Limb (tissue), 2 donors: ENCODE data around the gene CTNNBL1.
"Not testable (repeated sequence)": the region's sequence is repeated elsewhere in the genome, so short reads cannot be mapped to it uniquely, and the experiment has no call there.

Experiments used
- DNase-seq, 2 donors: peaks; one replicate each; pipeline ENCODE4 v3.0.0-alpha.2; 2016; ENCODE audit errors: extremely low spot score in 2 of 2

CTNNBL1 gene

GRCh38 chr20:37706298-37706697, 12.5 kb downstream of the CTNNBL1 start:
- DNase-seq: no peak

DNA sequence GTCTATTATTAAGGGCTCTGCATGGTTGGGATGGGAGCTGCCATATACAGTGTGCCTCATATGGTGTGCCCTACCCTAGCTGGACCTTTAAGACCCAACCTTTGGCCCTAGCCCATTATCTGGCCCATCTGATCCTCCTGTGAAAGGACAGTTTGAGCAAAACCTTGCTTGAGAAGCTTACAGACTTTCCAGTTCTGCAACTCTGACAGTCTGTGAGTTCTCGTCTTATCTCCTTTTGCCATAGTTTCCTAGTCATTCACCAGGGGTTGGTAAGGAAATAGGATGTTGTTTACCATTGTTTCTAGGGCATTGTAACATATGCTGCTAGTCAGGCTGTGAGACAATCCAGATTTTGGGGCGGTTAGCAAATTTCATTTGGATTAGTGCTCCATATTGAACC, 17.2 kb downstream of the CTNNBL1 start:
- DNase-seq: no peak

DNA sequence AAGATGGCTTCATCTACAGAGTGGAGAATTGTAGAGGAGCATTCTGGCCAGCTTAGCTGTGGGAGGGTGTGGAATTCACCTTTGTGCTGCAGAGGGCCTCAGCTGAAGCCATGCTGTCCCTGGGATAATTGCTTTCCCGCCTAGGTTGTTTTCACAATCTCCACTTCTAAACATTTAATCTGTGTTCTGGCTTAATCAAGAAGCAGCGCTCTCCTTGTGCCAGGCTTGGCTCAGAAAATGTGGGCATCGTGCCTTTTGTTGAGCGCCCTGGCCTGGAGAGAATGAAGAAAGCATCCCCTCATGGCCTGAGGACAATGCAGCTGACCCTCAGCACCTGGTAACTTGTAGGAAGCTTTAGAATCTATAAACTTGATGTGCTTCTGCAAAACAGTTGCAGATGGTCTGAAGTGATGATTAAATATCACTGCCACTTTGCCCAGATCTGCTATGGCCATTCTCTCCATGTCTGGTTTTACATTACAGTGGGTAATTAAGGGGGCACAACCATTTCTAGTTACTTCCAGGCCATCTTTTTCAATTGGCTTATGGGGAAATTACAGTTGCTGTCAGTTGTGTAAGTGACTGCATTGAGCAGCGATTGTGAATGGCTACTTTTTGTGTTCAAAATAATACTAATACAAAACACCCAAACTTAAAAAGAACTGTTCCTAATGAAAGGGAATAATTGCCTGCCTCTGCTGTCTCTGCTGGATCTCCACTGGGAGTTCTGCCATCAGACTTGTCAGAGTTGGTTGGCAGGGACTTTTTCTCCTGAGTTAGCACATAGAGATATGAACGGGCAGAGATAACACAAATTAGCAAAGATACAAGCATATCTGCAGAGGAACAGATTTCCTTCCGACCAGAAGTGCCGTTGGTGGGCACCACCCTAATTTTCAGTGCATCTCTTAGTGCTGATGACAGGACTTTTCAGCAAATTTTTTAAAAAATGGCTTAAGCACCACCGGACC, 18.4 kb downstream of the CTNNBL1 start:
- DNase-seq: no peak

DNA sequence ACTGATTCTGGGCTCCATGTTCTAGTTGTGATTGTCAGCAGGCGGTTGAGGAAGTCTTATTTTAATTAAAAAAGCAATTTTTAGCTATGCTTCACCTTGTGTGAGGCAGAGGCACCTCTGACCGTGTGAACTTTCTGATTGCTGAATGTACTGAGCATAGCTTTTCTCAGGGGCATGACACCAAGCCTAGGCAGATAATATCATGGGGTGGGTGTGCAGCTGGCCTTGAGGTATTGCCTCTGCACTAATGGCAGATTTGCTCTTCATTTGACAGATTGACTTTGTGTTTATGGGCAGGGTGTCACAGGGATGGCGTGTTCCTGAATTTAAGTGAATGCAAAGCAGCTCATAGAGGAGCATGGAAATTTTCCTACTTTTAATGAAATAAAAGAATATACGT, 19.6 kb downstream of the CTNNBL1 start:
- no peak for DNase-seq

GRCh38 chr20:37714978-37715672, 21.3 kb downstream of the CTNNBL1 start:
- DNase-seq: no peak

GRCh38 chr20:37721751-37722150, 27.9 kb downstream of the CTNNBL1 start:
- no peak for DNase-seq

GRCh38 chr20:37722312-37722711, 28.5 kb downstream of the CTNNBL1 start:
- DNase-seq: not testable (repeated sequence)

GRCh38 chr20:37723668-37724067, 29.8 kb downstream of the CTNNBL1 start:
- no peak for DNase-seq

- DNase-seq: no peak
Observed at GRCh38 chr20:37725165-37725564, 31.3 kb downstream of the CTNNBL1 start.

GRCh38 chr20:37725855-37726254, 32.0 kb downstream of the CTNNBL1 start:
- DNase-seq: no peak

GRCh38 chr20:37726321-37726720, 32.5 kb downstream of the CTNNBL1 start:
- no peak for DNase-seq

DNA sequence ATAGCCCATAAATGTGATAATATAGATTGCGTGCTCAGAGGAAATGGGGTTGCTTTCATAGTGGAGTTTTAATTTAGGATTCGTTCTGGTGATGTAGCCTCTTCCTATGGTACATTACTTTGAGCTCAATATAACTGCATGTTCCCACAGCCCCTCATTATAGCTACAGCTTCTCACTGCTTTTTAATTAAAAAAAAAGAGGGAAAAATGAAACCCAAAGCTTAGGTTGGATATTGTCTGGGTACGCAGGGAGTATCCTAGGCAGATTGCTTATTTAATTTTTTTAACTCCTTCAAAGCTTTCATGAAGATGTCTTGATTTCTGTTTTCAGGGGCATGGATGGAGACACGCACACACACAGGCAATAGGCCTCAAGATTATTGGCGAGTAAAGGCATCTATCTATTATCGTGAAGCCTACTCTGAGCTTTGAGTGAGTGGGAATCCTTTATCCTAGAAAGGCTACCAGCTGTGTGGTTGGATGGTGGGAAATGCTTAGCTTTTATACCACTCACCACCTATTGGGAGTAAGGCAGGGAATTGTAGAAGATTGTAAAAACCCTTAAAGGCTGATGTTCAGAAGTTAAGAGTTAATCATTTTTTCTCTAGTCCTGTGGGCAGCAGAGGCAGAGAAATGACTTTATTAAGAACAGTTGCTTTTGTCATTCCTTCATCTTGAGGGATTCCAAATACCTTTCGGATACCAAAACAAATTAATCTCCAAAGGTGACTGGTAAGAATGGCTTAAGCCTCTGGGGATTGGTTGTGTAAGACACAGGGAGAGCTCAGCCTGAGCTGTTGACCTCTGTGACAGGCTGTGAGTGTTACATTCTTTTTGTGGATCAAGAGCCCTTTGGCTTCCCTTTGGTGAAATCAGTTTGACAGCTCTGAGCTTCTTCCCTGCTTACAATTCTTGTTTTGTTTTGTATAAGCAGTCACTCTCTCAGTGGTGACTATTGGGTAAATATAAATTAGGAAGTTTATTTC, 33.4 kb downstream of the CTNNBL1 start:
- no peak for DNase-seq

DNA sequence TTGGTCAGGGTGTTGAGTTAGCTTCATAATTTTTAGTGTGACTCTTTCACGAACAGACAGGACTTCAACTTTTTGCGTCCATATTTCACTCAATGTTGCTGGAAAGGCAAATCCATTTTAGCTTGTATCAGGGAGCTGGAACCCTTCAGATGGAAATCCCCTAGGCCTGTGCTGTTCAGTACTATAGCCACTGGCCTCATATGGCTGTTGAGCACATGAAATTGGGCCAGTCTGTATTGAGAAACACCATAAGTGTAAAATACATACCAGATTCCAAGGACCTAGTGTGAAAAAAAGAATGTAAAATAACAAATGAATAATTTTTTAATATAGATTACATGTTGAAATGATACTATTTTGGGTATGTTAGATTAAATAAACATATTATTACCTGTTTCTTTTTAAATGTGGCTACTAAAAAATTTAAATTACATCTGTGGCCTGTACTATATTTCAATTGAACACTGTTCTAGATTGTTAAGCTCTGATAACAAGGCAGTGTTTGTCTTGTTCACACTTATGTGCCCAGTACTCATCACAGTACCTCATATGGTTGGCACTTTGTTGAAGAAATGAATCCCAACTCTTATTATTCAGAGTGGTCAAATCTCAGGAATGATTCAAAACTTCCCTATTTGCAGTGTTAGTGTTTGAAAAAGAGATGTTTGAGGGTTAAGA, 34.3 kb downstream of the CTNNBL1 start:
- DNase-seq: no peak

DNA sequence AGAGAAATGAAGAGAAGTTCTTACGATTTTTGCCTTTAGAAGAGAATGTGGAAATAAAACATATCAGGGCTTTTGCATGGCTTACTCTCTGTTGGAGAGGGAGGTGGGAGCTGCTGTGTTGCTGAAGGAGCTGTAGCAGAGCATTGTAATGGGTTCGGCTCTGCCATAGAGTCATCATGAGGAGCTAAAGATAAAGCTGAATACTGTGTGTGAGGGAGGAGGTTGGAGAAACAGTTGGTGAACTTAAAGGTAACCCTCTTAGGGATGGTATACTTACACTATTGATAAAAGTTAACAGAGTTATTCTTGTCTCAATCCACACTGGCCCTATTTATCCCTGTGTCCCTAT, 34.8 kb downstream of the CTNNBL1 start:
- no peak for DNase-seq

GRCh38 chr20:37729452-37729851, 35.6 kb downstream of the CTNNBL1 start:
- DNase-seq: no peak

DNA sequence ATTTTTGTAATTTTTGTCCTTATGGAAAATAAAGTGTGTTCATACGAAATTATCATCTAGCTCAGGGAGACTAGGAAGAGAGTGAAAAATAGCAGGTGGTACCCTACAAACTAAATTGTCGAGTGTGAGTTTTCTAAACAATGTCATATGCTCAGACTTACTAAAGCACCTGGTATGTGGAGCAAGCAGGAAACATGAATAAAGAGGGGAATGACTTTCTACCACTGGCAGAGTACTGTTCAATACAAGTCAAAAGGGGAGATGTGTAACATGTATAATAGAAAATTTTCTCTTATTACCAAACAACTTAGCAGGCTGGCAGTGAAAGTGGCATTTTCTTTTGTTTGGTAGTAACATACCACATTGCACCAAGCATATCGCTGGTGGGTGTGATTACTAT, 36.1 kb downstream of the CTNNBL1 start:
- no peak for DNase-seq

- DNase-seq: no peak
Observed at GRCh38 chr20:37733416-37733815, 39.6 kb downstream of the CTNNBL1 start.

DNA sequence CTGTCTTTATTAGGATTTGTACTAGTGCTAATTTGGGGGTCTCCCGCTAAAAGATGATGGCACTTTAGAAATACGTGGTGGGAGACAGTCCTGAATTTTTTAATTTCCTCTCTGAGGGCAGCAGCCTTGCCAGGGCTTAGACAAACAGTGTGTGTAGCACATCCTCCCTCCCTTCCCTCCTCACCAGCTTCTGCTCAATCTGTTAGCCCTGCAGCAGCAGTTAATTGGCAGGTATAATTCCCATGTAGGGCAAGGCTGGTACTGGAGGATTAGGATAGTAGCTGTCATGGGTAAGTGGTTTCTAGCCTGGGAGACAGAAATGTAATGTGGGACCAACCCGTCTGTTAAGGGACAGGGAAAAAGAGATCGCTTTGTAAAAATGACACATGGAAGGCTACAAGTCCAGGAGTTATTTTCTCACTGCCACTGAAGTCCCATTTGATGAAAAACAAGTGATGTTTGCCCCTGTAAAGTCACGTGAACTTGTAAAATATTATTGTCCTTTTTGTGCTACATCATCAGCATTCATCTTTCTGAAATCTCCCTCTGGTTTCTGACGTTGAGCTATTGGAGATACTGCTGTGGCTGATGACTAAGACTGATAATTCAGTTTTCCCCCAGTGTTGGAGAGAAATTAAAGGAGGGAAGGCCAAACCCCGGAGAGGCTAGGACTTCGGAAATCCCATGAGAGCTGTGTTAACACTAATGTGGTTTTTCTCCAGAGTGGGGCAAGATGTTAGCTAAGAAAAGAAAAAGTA, 40.6 kb downstream of the CTNNBL1 start:
- DNase-seq: no peak

DNA sequence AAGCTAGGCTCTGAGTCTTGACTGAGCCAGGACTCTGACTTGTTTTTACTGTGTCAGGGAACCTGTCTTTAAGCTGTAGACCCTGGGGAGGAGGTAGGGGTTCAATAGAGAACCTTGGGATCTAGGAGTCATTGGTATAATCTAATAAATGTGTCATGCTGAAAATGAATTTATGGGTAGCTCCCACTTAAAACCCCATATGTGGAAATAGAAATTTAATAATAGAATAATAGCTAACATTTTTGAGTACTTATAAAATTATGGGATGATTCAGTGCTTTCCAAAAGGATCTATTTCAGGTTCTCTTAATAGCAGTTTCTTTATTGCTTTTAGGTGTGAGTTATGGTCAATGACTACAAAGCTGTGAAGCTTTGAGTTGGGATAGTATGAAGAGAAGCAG, 41.7 kb downstream of the CTNNBL1 start:
- no peak for DNase-seq

GRCh38 chr20:37736132-37736531, 42.3 kb downstream of the CTNNBL1 start:
- DNase-seq: no peak
